ENCODE data around the gene ARID1B. TPM values are rescaled to one million over a fixed set of nuclear protein-coding genes. Genes with fewer than 3 reads are reported as not detected.
"Not testable (repeated sequence)": the region's sequence is repeated elsewhere in the genome, so short reads cannot be mapped to it uniquely, and the experiment has no call there.

Gene ARID1B
- total RNA-seq, 4 donors from 2014 or later: 25.2 to 103 (median 59.5) TPM

DNA sequence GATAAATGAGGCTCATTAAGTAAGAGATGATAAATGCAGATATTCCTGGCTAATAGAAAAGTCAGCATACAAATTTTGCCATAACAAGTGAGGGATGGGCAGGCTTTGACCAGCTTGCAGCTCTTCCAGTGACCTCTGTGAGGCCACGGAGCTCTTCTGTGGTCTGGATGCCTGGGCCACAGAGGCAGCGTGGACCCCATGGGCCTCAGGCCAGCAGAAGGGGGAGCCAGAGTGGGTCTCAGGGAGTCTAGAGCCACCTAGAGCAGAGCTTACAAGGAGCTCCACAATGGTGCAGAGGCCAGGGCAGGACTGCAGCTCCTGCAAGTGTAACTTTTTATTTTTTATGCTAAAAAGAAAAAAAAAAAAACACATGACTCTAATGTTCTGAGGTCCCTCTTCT, 165.1 kb downstream of the ARID1B start:
- H3K9me3 ChIP-seq: no peaks in the 10 kb centered on the region
- intact Hi-C loops (cut with DNase I): no loop called here
- DNase-seq: no peak
- no peak overlapping the region for H3K27ac ChIP-seq
- H3K4me3 ChIP-seq: no peak overlapping the region
- no peaks in the 10 kb centered on the region for H3K36me3 ChIP-seq
- H3K27me3 ChIP-seq: no peaks in the 10 kb centered on the region
- no peak for TF ChIP-seq POLR2A (IDR thresholded peaks at IDR 0.05)
- TF ChIP-seq, protein P1, sequence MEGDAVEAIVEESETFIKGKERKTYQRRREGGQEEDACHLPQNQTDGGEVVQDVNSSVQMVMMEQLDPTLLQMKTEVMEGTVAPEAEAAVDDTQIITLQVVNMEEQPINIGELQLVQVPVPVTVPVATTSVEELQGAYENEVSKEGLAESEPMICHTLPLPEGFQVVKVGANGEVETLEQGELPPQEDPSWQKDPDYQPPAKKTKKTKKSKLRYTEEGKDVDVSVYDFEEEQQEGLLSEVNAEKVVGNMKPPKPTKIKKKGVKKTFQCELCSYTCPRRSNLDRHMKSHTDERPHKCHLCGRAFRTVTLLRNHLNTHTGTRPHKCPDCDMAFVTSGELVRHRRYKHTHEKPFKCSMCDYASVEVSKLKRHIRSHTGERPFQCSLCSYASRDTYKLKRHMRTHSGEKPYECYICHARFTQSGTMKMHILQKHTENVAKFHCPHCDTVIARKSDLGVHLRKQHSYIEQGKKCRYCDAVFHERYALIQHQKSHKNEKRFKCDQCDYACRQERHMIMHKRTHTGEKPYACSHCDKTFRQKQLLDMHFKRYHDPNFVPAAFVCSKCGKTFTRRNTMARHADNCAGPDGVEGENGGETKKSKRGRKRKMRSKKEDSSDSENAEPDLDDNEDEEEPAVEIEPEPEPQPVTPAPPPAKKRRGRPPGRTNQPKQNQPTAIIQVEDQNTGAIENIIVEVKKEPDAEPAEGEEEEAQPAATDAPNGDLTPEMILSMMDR (IDR thresholded peaks at IDR 0.05): no peak
- 83 to 100% methylated on average over 1 to 2 of the region's 2 CpGs for WGBS, 2 donors
- peaks cover 0 to 65% (median 14%) of the 10 kb centered on the region in 3 donors for H3K4me1 ChIP-seq

DNA sequence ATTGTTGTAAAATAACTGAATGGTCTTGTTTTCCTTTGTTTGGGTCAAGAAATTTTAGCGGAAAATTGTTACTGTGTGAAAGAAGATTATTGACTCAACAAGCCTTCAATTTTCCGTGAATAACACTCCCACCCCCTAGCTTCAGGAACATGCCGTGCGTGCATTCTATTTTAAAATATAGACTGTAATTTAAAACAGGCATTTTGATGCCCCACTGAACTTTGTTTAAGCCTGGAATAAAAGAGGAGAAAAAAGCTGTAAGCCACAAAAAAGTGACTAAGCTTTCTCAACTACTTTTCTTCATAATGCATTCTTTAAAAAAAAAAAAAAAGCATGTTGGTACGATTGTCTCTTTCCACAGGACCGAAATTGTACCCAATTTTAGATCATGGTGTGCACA, 166.0 kb downstream of the ARID1B start:
- Histone ChIP-seq H3K36me3 (no peaks in the 10 kb centered on the region), H3K4me1 (peaks cover 0 to 70% (median 14%) of the 10 kb centered on the region in 3 donors), H3K9me3 (no peaks in the 10 kb centered on the region), H3K27me3 (no peaks in the 10 kb centered on the region), H3K4me3 (no peak overlapping the region), H3K27ac (no peak overlapping the region)
- 73 to 75% methylated on average over 6 of the region's 6 CpGs for WGBS, 2 donors
- intact Hi-C loops (cut with DNase I): no loop called here
- no peak for TF ChIP-seq POLR2A (IDR thresholded peaks at IDR 0.05)
- TF ChIP-seq, protein P1 (IDR thresholded peaks at IDR 0.05): no peak
- DNase-seq: no peak

DNA sequence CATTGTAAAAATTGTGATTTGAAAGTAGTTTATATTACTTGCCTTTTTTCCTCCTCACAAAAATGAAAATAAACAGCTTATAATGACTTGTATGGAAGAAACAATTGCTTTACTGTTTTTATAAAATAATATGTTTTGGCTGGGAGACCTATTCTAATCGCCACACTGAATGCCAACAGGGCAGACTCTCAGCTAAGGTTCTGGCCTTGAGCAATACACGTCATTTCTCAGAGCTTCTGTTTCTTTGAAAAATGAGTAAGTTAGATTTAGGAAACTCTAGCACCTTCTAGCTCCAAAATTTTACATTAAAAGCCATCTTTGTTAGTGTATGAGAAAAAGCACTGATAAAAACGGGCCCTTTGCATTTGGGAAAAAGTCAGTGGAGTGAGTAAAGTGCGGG, 166.6 kb downstream of the ARID1B start:
- H3K27ac ChIP-seq: no peak overlapping the region
- DNase-seq: no peak
- 64 to 68% methylated on average over 4 of the region's 4 CpGs for WGBS, 2 donors
- H3K9me3 ChIP-seq: no peaks in the 10 kb centered on the region
- H3K27me3 ChIP-seq: no peaks in the 10 kb centered on the region
- no peak for TF ChIP-seq POLR2A (IDR thresholded peaks at IDR 0.05)
- TF ChIP-seq, protein P1 (IDR thresholded peaks at IDR 0.05): no peak
- no peak overlapping the region for H3K4me3 ChIP-seq
- H3K4me1 ChIP-seq: peaks cover 0 to 76% (median 14%) of the 10 kb centered on the region in 3 donors
- intact Hi-C loops (cut with DNase I): no loop called here
- no peaks in the 10 kb centered on the region for H3K36me3 ChIP-seq

DNA sequence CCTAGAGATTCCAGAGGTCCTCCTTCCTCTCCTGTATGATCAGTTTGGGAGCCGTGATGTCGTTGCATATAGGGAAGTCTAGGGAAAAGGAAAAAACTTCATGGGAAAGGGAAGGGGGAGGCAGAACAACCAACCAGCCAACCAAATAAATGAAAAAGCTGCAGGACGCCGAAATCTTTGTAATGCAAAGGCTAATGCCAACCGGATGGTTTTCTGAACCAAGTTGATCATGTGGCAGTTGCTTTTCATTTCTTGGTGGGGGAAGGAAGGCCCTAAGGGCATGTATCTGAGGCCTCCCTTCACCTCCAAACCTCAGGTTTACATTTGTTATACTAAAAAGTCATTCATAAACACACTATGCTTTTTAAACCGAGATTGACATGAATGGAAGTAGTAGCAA, 167.2 kb downstream of the ARID1B start:
- Histone ChIP-seq H3K4me3 (no peak overlapping the region), H3K27me3 (no peaks in the 10 kb centered on the region), H3K9me3 (no peaks in the 10 kb centered on the region), H3K4me1 (peaks cover 1 to 80% (median 20%) of the 10 kb centered on the region in 3 donors), H3K36me3 (no peaks in the 10 kb centered on the region), H3K27ac (no peak overlapping the region)
- no peak for DNase-seq
- no peak for TF ChIP-seq POLR2A (IDR thresholded peaks at IDR 0.05)
- TF ChIP-seq, protein P1 (IDR thresholded peaks at IDR 0.05): no peak
- intact Hi-C loops (cut with DNase I): no loop called here
- 86 to 92% methylated on average over 5 to 6 of the region's 6 CpGs for WGBS, 2 donors

DNA sequence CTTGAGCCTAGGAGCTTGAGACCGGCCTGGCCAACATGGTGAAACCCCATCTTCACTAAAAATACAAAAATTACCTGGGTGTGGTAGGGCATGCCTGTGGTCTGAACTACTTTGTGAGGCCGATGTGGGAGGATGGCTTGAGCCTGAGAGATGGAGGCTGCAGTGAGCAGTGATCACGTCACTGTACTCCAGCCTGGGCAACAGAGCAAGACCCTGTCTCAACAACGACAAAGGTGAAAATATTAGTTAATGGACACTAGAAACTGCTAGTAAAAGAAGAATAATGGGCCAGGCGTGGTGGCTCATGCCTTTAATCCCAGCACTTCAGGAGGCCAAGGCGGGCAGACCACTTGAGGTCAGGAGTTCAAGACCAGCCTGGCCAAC, 168.6 kb downstream of the ARID1B start:
- intact Hi-C loops (cut with DNase I): not testable (repeated sequence)
- peaks cover 8 to 80% (median 19%) of the 10 kb centered on the region in 3 donors for H3K4me1 ChIP-seq

DNA sequence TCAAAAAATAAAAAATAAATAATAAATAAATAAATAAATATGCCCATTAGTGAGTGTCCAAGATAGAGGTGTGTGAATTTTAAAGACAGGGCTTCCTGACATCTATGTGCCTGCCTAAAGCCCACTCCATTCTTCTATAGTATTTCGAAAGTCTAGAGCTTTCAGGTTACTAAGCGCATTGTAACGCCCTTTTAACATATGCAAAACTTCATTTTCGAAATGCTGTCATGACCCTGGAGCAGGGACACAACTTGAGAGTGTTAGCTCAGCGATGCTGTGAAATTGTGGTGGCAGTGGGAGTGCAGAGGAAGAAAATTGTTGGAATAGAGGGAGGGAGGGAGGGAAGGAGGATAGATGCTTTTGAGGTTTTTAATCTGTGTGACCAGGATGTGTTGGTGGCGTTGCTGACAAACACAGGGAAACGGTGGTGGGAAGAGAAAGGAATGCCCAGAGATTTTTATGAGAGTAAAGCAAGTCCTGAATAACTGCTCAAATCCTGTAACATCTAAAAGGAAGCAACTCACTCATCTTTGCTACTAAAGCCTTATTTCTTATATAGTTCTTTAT, 169.3 kb downstream of the ARID1B start:
- no peak for DNase-seq
- intact Hi-C loops (cut with DNase I): no loop called here
- Histone ChIP-seq H3K4me1 (peaks cover 8 to 80% (median 17%) of the 10 kb centered on the region in 3 donors), H3K27ac (no peak overlapping the region), H3K27me3 (no peaks in the 10 kb centered on the region), H3K9me3 (no peaks in the 10 kb centered on the region), H3K36me3 (no peaks in the 10 kb centered on the region), H3K4me3 (no peak overlapping the region)
- 72 to 86% methylated on average over 7 of the region's 7 CpGs for WGBS, 2 donors
- TF ChIP-seq POLR2A (IDR thresholded peaks at IDR 0.05): no peak
- TF ChIP-seq, protein P1 (IDR thresholded peaks at IDR 0.05): no peak

More for the DNA sequence above, 168.6 kb downstream of the ARID1B start:
- H3K27me3 ChIP-seq, DNase-seq, H3K4me3 ChIP-seq, H3K36me3 ChIP-seq, H3K9me3 ChIP-seq, H3K27ac ChIP-seq: not testable (repeated sequence)
- WGBS, 2 donors: 91 to 92% methylated on average over 6 of the region's 6 CpGs
